ENCODE results near the gene LDLRAD4.

The LDLRAD4 gene

GRCh38 chr18:13199169-13199568 is 19.4 kb upstream of the LDLRAD4 start:
- Histone ChIP-seq H3K9me3 (ENCODE audit: control insufficient read depth, insufficient read depth, low read depth, low read length) (peaks cover 19% of the 10 kb centered on the region), H3K4me1 (ENCODE audit: control insufficient read depth, insufficient read depth, low read length) (no peaks in the 10 kb centered on the region), H3K4me3 (ENCODE audit: low read depth, low read length) (no peak overlapping the region), H3K27me3 (ENCODE audit: control insufficient read depth, insufficient read depth, low read length) (no peaks in the 10 kb centered on the region), H3K9ac (ENCODE audit: low read length) (no peak overlapping the region), H3K27ac (ENCODE audit: low read depth, low read length) (no peak overlapping the region), H3K36me3 (ENCODE audit: control insufficient read depth, insufficient read depth, low read length) (no peaks in the 10 kb centered on the region)

DNA sequence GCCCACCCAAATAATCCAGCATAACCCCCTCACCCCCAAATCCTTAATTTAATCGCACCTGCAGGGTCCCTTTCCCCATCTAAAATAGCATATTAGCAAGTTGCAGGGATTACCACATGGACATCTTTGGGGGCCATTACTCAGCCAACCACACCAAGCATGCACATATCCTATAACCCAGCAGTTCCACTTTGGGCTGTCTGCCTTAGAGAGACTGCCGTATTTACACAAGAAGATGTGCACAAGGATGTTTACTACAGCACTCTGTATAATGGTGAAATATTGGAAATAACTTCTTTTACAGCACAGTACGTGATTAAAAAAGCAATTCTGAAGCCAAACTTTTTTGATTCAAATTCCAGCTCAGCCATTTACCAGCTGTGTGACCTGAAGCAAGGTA is 17.3 kb upstream of the LDLRAD4 start:
- no peak overlapping the region for H3K4me3 ChIP-seq (ENCODE audit: low read depth, low read length)
- no peaks in the 10 kb centered on the region for H3K36me3 ChIP-seq (ENCODE audit: control insufficient read depth, insufficient read depth, low read length)
- no peaks in the 10 kb centered on the region for H3K27me3 ChIP-seq (ENCODE audit: control insufficient read depth, insufficient read depth, low read length)
- no peak overlapping the region for H3K27ac ChIP-seq (ENCODE audit: low read depth, low read length)
- H3K4me1 ChIP-seq (ENCODE audit: control insufficient read depth, insufficient read depth, low read length): no peaks in the 10 kb centered on the region
- H3K9ac ChIP-seq (ENCODE audit: low read length): no peak overlapping the region
- peaks cover 19% of the 10 kb centered on the region for H3K9me3 ChIP-seq (ENCODE audit: control insufficient read depth, insufficient read depth, low read depth, low read length)

DNA sequence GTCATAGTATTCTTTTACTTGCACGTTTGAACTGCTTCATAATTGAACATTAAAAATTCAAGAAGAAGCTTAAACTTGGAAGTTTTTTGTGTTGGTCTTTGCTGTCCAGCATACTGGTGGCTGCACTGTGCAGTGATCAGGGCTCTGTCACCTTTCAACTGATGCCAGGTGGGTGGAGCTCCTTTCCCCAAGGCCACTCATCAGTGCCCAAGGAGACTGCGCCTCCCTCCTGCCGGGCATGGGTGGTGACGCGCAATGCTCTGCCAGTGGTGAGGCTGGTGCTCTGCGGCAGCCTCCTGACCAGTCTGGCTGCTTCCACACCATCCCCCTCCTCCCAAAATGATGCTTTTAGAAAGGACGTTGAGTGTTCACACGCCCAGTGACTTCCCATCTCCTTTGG is 16.0 kb upstream of the LDLRAD4 start:
- Histone ChIP-seq H3K9me3 (ENCODE audit: control insufficient read depth, insufficient read depth, low read depth, low read length) (peaks cover 19% of the 10 kb centered on the region), H3K4me1 (ENCODE audit: control insufficient read depth, insufficient read depth, low read length) (no peaks in the 10 kb centered on the region), H3K9ac (ENCODE audit: low read length) (no peak overlapping the region), H3K27ac (ENCODE audit: low read depth, low read length) (no peak overlapping the region), H3K27me3 (ENCODE audit: control insufficient read depth, insufficient read depth, low read length) (no peaks in the 10 kb centered on the region), H3K36me3 (ENCODE audit: control insufficient read depth, insufficient read depth, low read length) (no peaks in the 10 kb centered on the region), H3K4me3 (ENCODE audit: low read depth, low read length) (no peak overlapping the region)

DNA sequence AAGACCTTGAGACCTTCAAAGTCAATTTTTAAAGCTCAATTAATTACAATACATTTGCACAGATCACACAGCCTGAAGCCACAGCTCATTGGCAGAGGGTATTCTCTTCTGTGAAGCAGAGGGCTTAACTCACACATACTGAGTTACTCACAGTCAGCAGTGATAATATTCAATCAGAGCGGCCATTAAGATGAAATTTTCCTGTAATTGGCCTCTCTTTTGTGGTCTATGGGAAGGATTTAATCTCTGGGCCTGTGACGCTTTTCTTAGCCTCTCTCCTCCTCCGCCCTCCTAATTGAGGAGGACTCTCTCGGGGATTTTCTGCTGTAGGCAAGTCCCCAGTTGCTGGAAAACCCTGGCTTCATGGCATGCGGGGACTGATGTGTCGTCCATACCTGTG is 12.3 kb upstream of the LDLRAD4 start:
- no peaks in the 10 kb centered on the region for H3K27me3 ChIP-seq (ENCODE audit: control insufficient read depth, insufficient read depth, low read length)
- no peak overlapping the region for H3K4me3 ChIP-seq (ENCODE audit: low read depth, low read length)

DNA sequence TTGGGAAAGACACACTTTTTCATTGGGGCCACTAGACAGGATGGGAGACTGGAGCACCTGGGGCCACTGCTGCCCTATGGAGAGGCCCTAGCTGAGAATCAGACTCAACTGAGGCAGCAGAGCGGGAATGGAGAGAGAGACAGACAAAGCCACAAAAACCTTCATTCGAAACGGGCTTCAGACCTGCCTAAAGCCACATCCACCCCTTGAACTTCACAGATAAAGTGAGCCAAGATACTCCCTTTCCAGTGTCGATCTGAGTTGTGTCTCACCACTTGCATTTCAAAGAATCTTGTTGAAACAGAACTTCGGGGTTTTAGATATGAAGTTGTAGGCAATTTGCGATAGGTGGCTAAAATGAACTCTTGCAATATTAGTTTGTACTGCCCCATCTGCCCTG is 11.3 kb upstream of the LDLRAD4 start:
- H3K9ac ChIP-seq (ENCODE audit: low read length): no peak overlapping the region
- H3K4me1 ChIP-seq (ENCODE audit: control insufficient read depth, insufficient read depth, low read length): no peaks in the 10 kb centered on the region
- H3K4me3 ChIP-seq (ENCODE audit: low read depth, low read length): no peak overlapping the region
- no peaks in the 10 kb centered on the region for H3K9me3 ChIP-seq (ENCODE audit: control insufficient read depth, insufficient read depth, low read depth, low read length)
- no peaks in the 10 kb centered on the region for H3K36me3 ChIP-seq (ENCODE audit: control insufficient read depth, insufficient read depth, low read length)
- no peaks in the 10 kb centered on the region for H3K27me3 ChIP-seq (ENCODE audit: control insufficient read depth, insufficient read depth, low read length)
- no peak overlapping the region for H3K27ac ChIP-seq (ENCODE audit: low read depth, low read length)

More for the DNA sequence above, 12.3 kb upstream of the LDLRAD4 start:
- Histone ChIP-seq H3K9me3 (ENCODE audit: control insufficient read depth, insufficient read depth, low read depth, low read length) (peaks cover under 1% of the 10 kb centered on the region; the same call in 1 of the 2 replicates), H3K36me3 (ENCODE audit: control insufficient read depth, insufficient read depth, low read length) (no peaks in the 10 kb centered on the region), H3K9ac (ENCODE audit: low read length) (no peak overlapping the region), H3K27ac (ENCODE audit: low read depth, low read length) (no peak overlapping the region), H3K4me1 (ENCODE audit: control insufficient read depth, insufficient read depth, low read length) (no peaks in the 10 kb centered on the region)

DNA sequence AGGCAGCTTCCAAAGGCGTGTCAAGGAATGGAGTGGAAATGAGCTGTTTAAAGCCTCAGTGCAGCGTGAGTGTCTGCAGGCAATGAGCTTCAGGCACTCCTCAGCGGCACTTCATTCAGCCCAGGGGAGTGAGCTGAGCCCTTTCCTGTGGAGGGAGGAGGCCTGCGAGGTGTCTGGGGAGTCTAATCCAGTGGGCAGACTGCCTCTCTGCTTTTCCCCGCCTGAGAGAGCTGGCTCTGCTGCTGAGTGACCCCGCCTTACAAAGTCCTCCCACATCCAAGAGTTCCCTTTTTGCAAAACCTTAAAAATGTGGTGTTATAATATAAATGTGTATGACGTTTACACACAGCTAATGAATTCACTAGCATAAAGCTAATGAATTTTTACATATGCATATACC is 7.0 kb upstream of the LDLRAD4 start:
- Histone ChIP-seq H3K9me3 (ENCODE audit: control insufficient read depth, insufficient read depth, low read depth, low read length) (no peaks in the 10 kb centered on the region), H3K36me3 (ENCODE audit: control insufficient read depth, insufficient read depth, low read length) (no peaks in the 10 kb centered on the region), H3K4me3 (ENCODE audit: low read depth, low read length) (no peak overlapping the region), H3K9ac (ENCODE audit: low read length) (no peak overlapping the region), H3K4me1 (ENCODE audit: control insufficient read depth, insufficient read depth, low read length) (no peaks in the 10 kb centered on the region), H3K27me3 (ENCODE audit: control insufficient read depth, insufficient read depth, low read length) (peaks cover 13% of the 10 kb centered on the region), H3K27ac (ENCODE audit: low read depth, low read length) (no peak overlapping the region)

GRCh38 chr18:13213036-13213795 is 5.3 kb upstream of the LDLRAD4 start:
- Histone ChIP-seq H3K4me3 (ENCODE audit: low read depth, low read length) (no peak overlapping the region), H3K27ac (ENCODE audit: low read depth, low read length) (no peak overlapping the region), H3K27me3 (ENCODE audit: control insufficient read depth, insufficient read depth, low read length) (peaks cover 23% of the 10 kb centered on the region), H3K9ac (ENCODE audit: low read length) (no peak overlapping the region), H3K4me1 (ENCODE audit: control insufficient read depth, insufficient read depth, low read length) (no peaks in the 10 kb centered on the region), H3K9me3 (ENCODE audit: control insufficient read depth, insufficient read depth, low read depth, low read length) (no peaks in the 10 kb centered on the region), H3K36me3 (ENCODE audit: control insufficient read depth, insufficient read depth, low read length) (no peaks in the 10 kb centered on the region)

DNA sequence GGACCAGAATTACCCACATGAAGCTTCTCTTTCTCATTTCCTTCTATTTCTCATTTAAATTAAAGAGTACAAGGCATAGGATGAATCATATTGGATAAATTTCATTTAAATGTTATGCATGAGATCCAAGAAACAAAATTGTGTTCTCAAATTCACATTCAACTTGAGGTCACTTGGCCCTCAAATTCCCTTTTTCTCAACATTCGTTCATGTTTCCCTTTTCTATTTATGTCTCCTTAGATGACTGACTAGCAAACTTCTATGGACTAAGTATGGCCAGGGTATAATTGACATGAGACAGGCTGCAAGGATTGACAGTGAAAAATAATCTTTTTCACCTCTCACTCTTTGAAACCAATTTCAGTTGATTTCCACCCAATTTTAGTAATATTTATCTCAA is 4.0 kb upstream of the LDLRAD4 start:
- peaks cover 3% of the 10 kb centered on the region; the same call in 1 of the 2 replicates for H3K4me1 ChIP-seq (ENCODE audit: control insufficient read depth, insufficient read depth, low read length)
- peaks cover 37% of the 10 kb centered on the region for H3K27me3 ChIP-seq (ENCODE audit: control insufficient read depth, insufficient read depth, low read length)
- H3K4me3 ChIP-seq (ENCODE audit: low read depth, low read length): no peak overlapping the region
- no peaks in the 10 kb centered on the region for H3K36me3 ChIP-seq (ENCODE audit: control insufficient read depth, insufficient read depth, low read length)
- no peak overlapping the region for H3K27ac ChIP-seq (ENCODE audit: low read depth, low read length)
- no peaks in the 10 kb centered on the region for H3K9me3 ChIP-seq (ENCODE audit: control insufficient read depth, insufficient read depth, low read depth, low read length)
- H3K9ac ChIP-seq (ENCODE audit: low read length): no peak overlapping the region

DNA sequence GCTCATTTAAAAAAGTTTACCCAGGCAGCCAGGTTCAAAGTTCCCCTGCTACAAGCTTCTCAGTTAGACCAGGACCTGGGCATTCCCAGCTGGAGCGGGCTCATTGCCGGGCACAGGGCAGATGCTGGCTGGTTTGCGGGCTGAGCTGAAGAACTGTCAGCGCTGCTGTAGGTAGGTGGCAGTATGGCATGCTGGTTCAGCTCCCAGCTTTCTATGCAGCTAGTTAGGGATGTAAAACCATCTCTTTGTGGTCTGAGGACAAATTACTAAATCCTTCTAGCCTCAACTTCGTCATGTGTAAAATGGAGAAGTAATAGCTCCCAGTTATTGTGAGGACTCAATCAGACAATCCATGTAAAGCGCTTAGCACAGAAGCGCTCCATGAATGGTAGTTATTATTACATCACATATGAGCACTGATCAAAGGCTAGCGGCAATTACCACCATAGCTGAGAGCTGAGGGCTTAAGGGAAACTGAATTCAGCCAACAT is 2.4 kb upstream of the LDLRAD4 start:
- H3K36me3 ChIP-seq (ENCODE audit: control insufficient read depth, insufficient read depth, low read length): no peaks in the 10 kb centered on the region
- H3K27me3 ChIP-seq (ENCODE audit: control insufficient read depth, insufficient read depth, low read length): peaks cover 49% of the 10 kb centered on the region
- no peak overlapping the region for H3K9ac ChIP-seq (ENCODE audit: low read length)
- H3K4me1 ChIP-seq (ENCODE audit: control insufficient read depth, insufficient read depth, low read length): peaks cover 6% of the 10 kb centered on the region; the same call in 1 of the 2 replicates
- no peaks in the 10 kb centered on the region for H3K9me3 ChIP-seq (ENCODE audit: control insufficient read depth, insufficient read depth, low read depth, low read length)
- H3K4me3 ChIP-seq (ENCODE audit: low read depth, low read length): peak overlapping the region; percentile 80; the same call in 1 of the 2 replicates
- no peak overlapping the region for H3K27ac ChIP-seq (ENCODE audit: low read depth, low read length)

DNA sequence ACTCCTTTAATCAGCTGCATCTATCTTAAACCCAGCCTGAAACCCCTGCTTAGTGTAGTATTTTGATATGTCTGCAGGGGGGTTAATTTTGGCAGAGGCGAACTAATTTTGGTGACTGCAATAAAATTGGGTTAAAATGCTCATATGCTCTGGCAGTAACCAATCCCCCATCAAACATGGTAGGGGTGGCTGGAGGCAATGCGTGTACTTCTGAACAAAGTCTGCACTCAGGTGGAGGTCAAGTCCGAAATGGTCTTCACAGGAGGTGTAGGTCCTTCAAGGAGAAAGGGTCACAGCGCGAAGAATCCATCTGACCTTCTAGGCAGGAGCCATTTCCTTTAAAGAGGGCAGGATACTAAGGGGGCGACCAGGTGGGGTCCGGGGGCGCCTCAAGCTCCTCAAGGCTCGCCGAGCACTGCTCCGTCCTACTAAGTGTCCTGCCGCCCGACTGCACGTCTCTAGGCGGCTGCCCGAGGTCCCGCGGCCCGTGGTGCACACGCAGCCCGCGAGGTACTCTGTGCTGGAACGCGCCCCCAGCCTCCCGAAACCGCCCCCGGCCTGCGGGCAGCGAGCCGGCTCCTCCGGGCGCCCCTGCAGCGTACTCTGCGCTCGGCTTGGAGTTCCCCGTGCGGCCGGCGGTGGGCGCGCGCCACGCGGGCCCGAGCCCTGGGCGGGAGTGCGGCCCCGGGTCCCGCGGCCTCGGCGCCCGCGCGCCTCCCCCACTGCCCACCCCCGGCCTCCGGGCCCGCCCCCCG is 1.7 kb upstream of the LDLRAD4 start:
- Histone ChIP-seq H3K27me3 (ENCODE audit: control insufficient read depth, insufficient read depth, low read length) (peaks cover 49% of the 10 kb centered on the region), H3K4me3 (ENCODE audit: low read depth, low read length) (peak overlapping the region; percentile 80), H3K9ac (ENCODE audit: low read length) (no peak overlapping the region), H3K27ac (ENCODE audit: low read depth, low read length) (no peak overlapping the region), H3K4me1 (ENCODE audit: control insufficient read depth, insufficient read depth, low read length) (peaks cover 10% of the 10 kb centered on the region; the same call in 1 of the 2 replicates), H3K9me3 (ENCODE audit: control insufficient read depth, insufficient read depth, low read depth, low read length) (no peaks in the 10 kb centered on the region), H3K36me3 (ENCODE audit: control insufficient read depth, insufficient read depth, low read length) (no peaks in the 10 kb centered on the region)

DNA sequence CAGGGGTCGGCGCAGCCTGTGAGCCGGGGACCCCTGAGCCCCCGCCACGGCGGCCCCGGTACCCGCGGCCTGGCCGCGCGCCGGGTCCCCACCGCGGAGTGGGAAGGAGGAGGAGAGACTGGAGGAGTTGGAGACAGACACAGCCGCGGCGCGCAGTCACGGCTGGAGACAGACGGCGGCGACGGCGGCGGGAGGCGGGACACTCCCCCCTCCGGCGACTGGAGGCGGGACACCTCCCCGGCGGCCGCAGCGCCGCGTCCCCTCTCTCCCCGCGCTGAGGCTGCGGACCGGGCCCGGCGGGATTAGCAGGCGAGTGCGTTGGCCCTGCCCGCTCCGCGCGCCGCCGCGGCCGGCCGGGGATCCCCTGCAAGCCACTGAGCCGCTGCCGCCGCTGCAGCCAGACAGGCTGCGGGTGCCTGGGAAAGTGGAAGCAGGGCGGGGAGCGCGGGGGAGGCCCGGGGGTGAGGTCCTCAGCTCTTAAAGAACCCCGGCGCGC is 1.0 kb upstream of the LDLRAD4 start:
- peak overlapping the region; percentile 80 for H3K4me3 ChIP-seq (ENCODE audit: low read depth, low read length)
- peaks cover 49% of the 10 kb centered on the region for H3K27me3 ChIP-seq (ENCODE audit: control insufficient read depth, insufficient read depth, low read length)
- peak overlapping the region; percentile 23 for H3K9ac ChIP-seq (ENCODE audit: low read length)

More for the DNA sequence above, 1.0 kb upstream of the LDLRAD4 start:
- H3K9me3 ChIP-seq (ENCODE audit: control insufficient read depth, insufficient read depth, low read depth, low read length): no peaks in the 10 kb centered on the region
- no peaks in the 10 kb centered on the region for H3K36me3 ChIP-seq (ENCODE audit: control insufficient read depth, insufficient read depth, low read length)
- H3K27ac ChIP-seq (ENCODE audit: low read depth, low read length): no peak overlapping the region
- peaks cover 16% of the 10 kb centered on the region for H3K4me1 ChIP-seq (ENCODE audit: control insufficient read depth, insufficient read depth, low read length)

All from HUES6 (cell line).